ENCODE measurements around the gene LMAN1.

The LMAN1 gene

DNA sequence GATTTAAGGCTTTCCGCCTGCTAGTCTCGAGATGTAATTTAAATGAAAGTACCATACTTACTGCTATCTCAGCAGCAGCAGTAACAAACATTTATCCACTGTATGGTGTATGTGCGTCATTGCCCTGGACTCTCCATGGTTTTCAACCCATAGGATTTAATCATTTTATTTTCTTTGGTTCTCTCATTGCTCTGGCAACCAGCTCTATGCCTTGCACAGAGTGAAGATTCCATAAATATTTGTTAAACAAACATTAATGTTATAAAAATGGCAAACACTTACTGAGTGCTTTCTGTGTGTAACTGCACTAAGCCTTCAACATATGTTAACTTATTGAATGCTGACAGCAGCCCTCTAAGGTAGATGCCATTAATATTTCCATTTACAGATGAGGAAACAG is 1.3 kb upstream of the LMAN1 start:
- no peak for DNase-seq

DNA sequence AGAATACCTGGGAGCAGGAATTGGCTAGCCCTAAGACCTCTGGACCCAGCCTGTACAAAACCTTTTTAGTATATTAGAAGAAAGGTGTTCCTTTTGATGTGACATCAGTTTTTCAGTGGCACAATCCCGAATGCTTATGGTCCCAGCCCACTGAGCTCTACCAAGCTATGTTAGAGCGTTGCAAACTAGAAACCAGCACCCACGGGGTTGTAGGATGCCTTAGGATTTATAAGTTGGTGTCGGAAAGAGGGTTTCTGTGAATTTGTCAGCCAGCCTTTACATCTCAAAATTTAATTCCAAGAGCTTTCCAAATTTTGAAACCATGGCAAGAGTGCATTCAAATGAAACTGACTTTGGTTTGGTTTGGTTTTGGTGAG is 499 bp upstream of the LMAN1 start:
- DNase-seq = no peak

DNA sequence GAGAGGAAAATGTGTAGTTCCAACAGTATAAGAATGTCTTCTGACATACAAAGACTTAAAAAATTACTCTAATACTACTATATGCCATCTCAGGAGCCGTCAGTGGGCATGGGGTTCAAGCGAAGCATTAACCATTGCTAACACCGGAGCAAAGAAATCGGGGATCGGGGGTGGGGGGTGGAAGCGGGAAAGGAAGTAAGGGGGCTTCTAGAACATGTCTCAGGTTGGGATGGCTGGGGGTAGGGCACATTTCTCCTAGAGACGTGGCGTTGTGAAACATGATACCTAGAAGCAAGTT is 702 bp downstream of the LMAN1 start:
- DNase-seq = peak; percentile 15

DNA sequence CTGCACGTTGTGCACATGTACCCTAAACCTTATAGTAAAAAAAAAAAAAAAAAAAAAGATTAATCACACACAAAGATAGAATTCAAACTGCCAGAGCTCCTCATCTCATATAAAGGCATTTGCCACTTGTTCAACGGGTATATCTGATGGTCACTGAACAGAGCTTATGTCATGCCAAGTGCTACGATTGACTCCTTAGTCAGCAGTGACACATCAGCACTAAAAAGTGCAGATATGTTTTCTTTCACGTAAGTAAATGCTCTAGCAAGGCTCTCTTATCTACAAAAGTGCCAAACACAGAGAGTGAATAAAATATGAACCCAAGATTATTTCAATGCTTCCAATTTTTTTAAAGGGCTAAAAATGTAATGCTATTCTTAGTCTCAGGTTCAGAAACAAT is 1.1 kb downstream of the LMAN1 start:
- no peak for DNase-seq

- no peak for DNase-seq
Measured at GRCh38 chr18:59354731-59355130, 4.3 kb downstream of the LMAN1 start.

DNA sequence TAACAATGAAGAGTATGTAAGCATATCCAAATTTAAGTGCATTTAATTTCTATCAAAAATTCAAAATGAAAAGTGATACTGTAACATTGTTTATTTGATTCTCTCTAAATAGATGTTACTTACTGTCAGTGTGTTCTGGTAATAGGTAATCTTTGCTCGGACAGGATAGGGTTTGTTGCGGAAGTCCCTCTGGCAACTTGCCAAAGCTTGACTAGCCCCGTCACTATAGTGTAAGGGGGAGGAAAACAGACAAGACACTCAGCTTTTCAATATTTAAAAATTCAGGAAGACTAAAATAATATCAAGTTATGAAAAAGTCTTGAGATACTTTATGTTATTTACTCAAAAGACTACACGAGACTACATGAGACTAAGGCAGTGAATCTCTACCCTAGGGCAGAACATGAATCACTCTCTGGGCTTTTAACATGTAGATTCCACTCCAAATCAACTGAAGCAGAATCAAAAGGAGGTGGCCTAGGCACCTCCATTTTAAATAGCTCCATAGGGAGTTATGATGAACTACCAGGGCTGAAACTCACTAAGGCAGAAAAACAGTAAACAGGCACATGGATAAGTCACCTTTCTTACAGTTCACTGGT is 5.9 kb downstream of the LMAN1 start:
- DNase-seq = no peak

- no peak for DNase-seq
Measured at GRCh38 chr18:59352250-59352855, 6.7 kb downstream of the LMAN1 start.

DNA sequence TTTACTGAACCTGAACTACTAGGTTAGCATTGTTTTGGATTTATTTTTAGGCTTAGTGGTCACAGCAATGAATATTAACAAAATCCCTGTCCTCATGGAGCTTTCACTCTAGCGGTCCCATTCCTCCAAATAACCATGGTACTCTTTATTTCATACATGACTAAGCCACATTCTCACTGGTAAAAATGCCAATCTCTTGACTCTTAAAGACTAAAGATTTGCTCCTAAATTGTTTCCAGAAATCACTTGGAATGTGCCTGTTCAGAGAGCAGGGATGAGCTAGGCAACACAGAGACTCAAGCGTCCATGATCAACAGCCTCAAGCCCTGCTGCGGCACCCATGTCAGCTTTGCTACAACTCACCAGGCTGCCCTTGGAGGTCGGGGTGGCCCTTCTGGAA is 13.5 kb downstream of the LMAN1 start:
- DNase-seq = no peak

GRCh38 chr18:59344996-59345395 is 14.1 kb downstream of the LMAN1 start:
- DNase-seq = no peak

GRCh38 chr18:59343926-59344325 is 15.1 kb downstream of the LMAN1 start:
- DNase-seq = no peak

GRCh38 chr18:59340817-59341216 is 18.2 kb downstream of the LMAN1 start:
- DNase-seq = no peak

GRCh38 chr18:59340312-59340711 is 18.8 kb downstream of the LMAN1 start:
- DNase-seq = no peak

GRCh38 chr18:59332986-59333385 is 26.1 kb downstream of the LMAN1 start:
- no peak for DNase-seq

DNA sequence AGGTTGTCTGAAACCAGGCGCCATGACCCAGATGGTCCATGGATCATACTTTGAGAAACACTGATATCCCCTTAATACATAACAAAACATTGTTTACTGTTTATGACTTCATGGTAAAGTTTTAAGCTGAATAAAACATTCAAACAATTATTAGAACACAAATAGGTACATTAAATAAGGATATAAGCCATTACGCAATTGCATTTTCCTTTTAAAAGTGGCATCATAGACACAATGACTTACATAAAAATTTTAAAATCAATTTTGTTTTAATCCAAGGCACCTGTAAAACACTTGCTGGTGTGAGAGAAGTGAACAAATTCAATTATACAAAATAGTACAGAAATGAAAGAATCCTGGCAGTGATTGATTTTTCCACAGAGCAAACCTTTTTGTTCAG is 30.4 kb downstream of the LMAN1 start:
- DNase-seq = no peak

- DNase-seq = no peak
Measured at GRCh38 chr18:59325965-59326364, 33.1 kb downstream of the LMAN1 start.

- DNase-seq = no peak
Measured at GRCh38 chr18:59324623-59324971, 34.5 kb downstream of the LMAN1 start.

- no peak for DNase-seq
Measured at GRCh38 chr18:59323931-59324622, 35.0 kb downstream of the LMAN1 start.

GRCh38 chr18:59318460-59319050 is 40.5 kb downstream of the LMAN1 start, which contains the start of gene CPLX4:
TSS of gene CPLX4 (minus strand) at chr18:59318649. CDS start at chr18:59318462, 187 bp downstream.
- DNase-seq = no peak

GRCh38 chr18:59311631-59312030 is 47.4 kb downstream of the LMAN1 start:
- DNase-seq = no peak

DNA sequence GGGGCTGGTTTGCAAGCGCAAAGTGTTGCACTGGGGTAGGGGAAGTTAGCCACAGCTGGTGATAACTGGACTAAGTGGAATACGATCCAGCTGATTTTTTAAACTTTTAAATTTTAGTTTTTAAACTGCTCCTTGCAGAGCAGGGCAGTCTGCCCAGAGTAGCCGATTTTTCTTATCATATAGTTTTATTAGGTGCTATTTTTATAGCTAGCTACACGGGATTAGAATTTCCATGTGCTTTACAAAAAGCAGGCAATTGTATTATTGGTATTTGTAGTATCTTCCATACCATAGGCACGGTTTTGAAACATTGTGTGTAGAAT is 50.2 kb downstream of the LMAN1 start:
- no peak for DNase-seq

- peak; percentile 68 for DNase-seq
Measured at GRCh38 chr18:59308248-59308937, 50.7 kb downstream of the LMAN1 start.

- no peak for DNase-seq
Measured at GRCh38 chr18:59306640-59307039, 52.4 kb downstream of the LMAN1 start.

GRCh38 chr18:59305295-59305694 is 53.8 kb downstream of the LMAN1 start:
- no peak for DNase-seq

DNA sequence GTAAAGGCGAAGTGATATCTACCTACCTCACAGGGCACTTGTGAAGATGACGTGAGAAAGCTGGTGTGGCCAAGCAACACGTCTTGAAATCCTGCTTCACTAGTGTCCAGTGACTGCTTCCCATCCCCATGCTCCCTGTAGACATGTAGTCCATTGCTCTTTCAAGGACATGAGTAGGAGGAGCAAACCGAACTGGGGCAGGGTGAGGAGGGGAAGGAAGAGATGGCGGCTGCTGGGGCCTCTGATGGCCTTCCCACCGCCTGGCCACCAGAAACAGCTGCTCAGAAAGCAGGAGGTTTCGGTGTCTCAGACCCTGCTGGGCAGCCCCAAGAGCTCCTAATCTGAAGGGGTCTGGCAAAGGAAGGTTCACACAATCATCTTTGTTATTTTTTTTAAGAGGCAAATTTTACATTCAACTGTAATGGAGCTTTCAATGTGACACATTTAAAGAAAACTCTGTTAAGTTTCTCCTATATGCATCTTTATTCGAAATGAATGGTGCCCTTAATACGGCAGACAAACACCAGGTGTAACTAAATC is 55.3 kb downstream of the LMAN1 start:
- DNase-seq = no peak
